Caco-2 (cell line): ENCODE results near the gene RNF32. TPM values are rescaled to one million over a fixed set of nuclear protein-coding genes. Genes with fewer than 3 reads are reported as not detected.

Experiments used
- BruUV-seq: library from RNA; stranded (reverse); fragments of 400-500 nt; replicated peaks from 2 replicates; lab custom pipeline; 2021; lab: Mats Ljungman, UMichigan
- CTCF ChIA-PET: fragments of 300-600 bp; sonication (Branson Sonifier 250); formaldehyde crosslinking; loops from one replicate; lab custom pipeline; 2022; ENCODE audit warnings: antibody characterized with exemption; lab: Charles Lee
- POLR2A ChIA-PET: fragments of 300-600 bp; sonication (Branson Sonifier 250); formaldehyde crosslinking; loops from one replicate; lab custom pipeline; 2022; ENCODE audit warnings: antibody characterized with exemption; lab: Charles Lee
- DNase-seq, 2 experiments: peaks; one replicate each; pipeline versions ENCODE4 v3.0.0 to v3.0.0-alpha.2; 2020 to 2022
- H3K27me3 ChIP-seq: replicated peaks from 2 replicates; pipeline ENCODE4 v1.6.0; 2011; ENCODE audit warnings: low read length; ENCODE audit not compliant: control insufficient read depth, insufficient read depth
- H3K36me3 ChIP-seq: 2 replicates; pipeline ENCODE4 v1.5.1; 2011; ENCODE audit warnings: low read length; ENCODE audit not compliant: control insufficient read depth, insufficient read depth
- H3K4me1 ChIP-seq: fragments of 250-450 bp; sonication (Bioruptor Pico); 2 replicates; pipeline ENCODE4 v1.5.1; 2020; ENCODE audit warnings: mild to moderate bottlenecking
- H3K4me3 ChIP-seq: 2 replicates; pipeline ENCODE4 v1.5.1; 2011; ENCODE audit warnings: low read depth, mild to moderate bottlenecking, control low read depth, low read length
- H3K9me3 ChIP-seq: fragments of 250-450 bp; sonication (Bioruptor Pico); 2 replicates; pipeline ENCODE4 v1.5.1; 2020; ENCODE audit warnings: mild to moderate bottlenecking, moderate library complexity
- H3K27ac Mint-ChIP-seq: one replicate; pipeline ENCODE4 v1.8.0; 2022; ENCODE audit warnings: mixed read lengths; ENCODE audit not compliant: unreplicated experiment
- H3K27me3 Mint-ChIP-seq: one replicate; pipeline ENCODE4 v1.8.0; 2022; ENCODE audit warnings: mixed read lengths; ENCODE audit not compliant: insufficient read depth, unreplicated experiment
- H3K36me3 Mint-ChIP-seq: one replicate; pipeline ENCODE4 v1.8.0; 2022; ENCODE audit warnings: mild to moderate bottlenecking, mixed read lengths; ENCODE audit not compliant: insufficient read depth, unreplicated experiment
- H3K4me1 Mint-ChIP-seq: one replicate; pipeline ENCODE4 v1.8.0; 2022; ENCODE audit warnings: low read depth, mixed read lengths; ENCODE audit not compliant: unreplicated experiment
- H3K4me3 Mint-ChIP-seq: one replicate; pipeline ENCODE4 v1.8.0; 2022; ENCODE audit warnings: mild to moderate bottlenecking, moderate library complexity, mixed read lengths; ENCODE audit not compliant: unreplicated experiment
- H3K9me3 Mint-ChIP-seq: one replicate; pipeline ENCODE4 v1.8.0; 2022; ENCODE audit warnings: mixed read lengths; ENCODE audit not compliant: unreplicated experiment
- CTCF ChIP-seq, 2 experiments: fragments of 200-600 bp in 1 of 2; IDR thresholded peaks; 1 replicate in 1 of 2; 2 replicates in 1 of 2; pipeline versions ENCODE4 v1.5.1 to v1.8.0; 2011 to 2022; ENCODE audit warnings: antibody characterized with exemption in 1 of 2, control low read depth in 1 of 2, inconsistent platforms in 1 of 2, low read depth in 1 of 2, low read length in 1 of 2, mild to moderate bottlenecking in 1 of 2, moderate library complexity in 1 of 2; ENCODE audit not compliant: insufficient read depth in 1 of 2, severe bottlenecking in 1 of 2, unreplicated experiment in 1 of 2
- intact Hi-C: fragments of 100-400 bp; cut with micrococcal nuclease; formaldehyde crosslinking; loops from one replicate; pipeline ENCODE4 v1.10.0; 2022; ENCODE audit not compliant: unreplicated experiment
- total RNA-seq: library from RNA; stranded (reverse); gene quantifications from 2 replicates; pipeline ENCODE4 v1.2.3, GENCODE V29; 2022

The RNF32 gene
- total RNA-seq, 1 experiment from 2014 or later, result 26.0 TPM

- H3K4me3 ChIP-seq, result no peak overlapping the region
- peaks cover 12% of the 10 kb centered on the region for H3K4me1 Mint-ChIP-seq
- CTCF ChIA-PET, result interaction anchor here (1.1 kb wide), 1 partner anchor 11 kb away, joined by 4 read pairs; no protein-coding TSS in a partner anchor
- no TSS peak for BruUV-seq
- no peak overlapping the region for H3K27ac Mint-ChIP-seq
- intact Hi-C loops, result loop anchor here (1.0 kb wide), 1 partner anchor 8 kb away; no protein-coding TSS in a partner anchor
- H3K36me3 Mint-ChIP-seq, result peaks cover 66% of the 10 kb centered on the region
- H3K27me3 ChIP-seq, result no peaks in the 10 kb centered on the region
- DNase-seq, result no peak
- POLR2A ChIA-PET, result interaction anchor here (0.9 kb wide), 1 partner anchor 11 kb away, joined by 5 read pairs; no protein-coding TSS in a partner anchor
- H3K36me3 ChIP-seq, result no peaks in the 10 kb centered on the region
- H3K9me3 Mint-ChIP-seq, result peaks cover 39% of the 10 kb centered on the region
- H3K4me3 Mint-ChIP-seq, result no peak overlapping the region
- H3K4me1 ChIP-seq, result peaks cover 20% of the 10 kb centered on the region
- H3K27me3 Mint-ChIP-seq, result no peaks in the 10 kb centered on the region
- no peak for TF ChIP-seq CTCF (IDR thresholded peaks at IDR 0.05; ENCODE audit: insufficient read depth in 1 of 2, low read depth in 1 of 2, low read length in 1 of 2, severe bottlenecking in 1 of 2, unreplicated experiment in 1 of 2)
- peaks cover 46% of the 10 kb centered on the region for H3K9me3 ChIP-seq
Measured at GRCh38 chr7:156626220-156626895, 14.2 kb upstream of the RNF32 start.

GRCh38 chr7:156628562-156628961, 12.0 kb upstream of the RNF32 start:
- Mint-ChIP-seq H3K9me3 (peaks cover 25% of the 10 kb centered on the region), H3K27me3 (no peaks in the 10 kb centered on the region), H3K4me3 (no peak overlapping the region), H3K27ac (peak overlapping the region; percentile 33), H3K36me3 (peaks cover 64% of the 10 kb centered on the region), H3K4me1 (peaks cover 14% of the 10 kb centered on the region)
- BruUV-seq, result no TSS peak
- ChIA-PET POLR2A (no interaction called here), CTCF (no interaction called here)
- no peak for TF ChIP-seq CTCF (IDR thresholded peaks at IDR 0.05; ENCODE audit: insufficient read depth in 1 of 2, low read depth in 1 of 2, low read length in 1 of 2, severe bottlenecking in 1 of 2, unreplicated experiment in 1 of 2)
- intact Hi-C loops, result no loop called here
- Histone ChIP-seq H3K4me1 (peaks cover 12% of the 10 kb centered on the region), H3K27me3 (no peaks in the 10 kb centered on the region), H3K4me3 (no peak overlapping the region), H3K36me3 (no peaks in the 10 kb centered on the region), H3K9me3 (peaks cover 33% of the 10 kb centered on the region)
- no peak for DNase-seq

GRCh38 chr7:156629873-156630272, 10.7 kb upstream of the RNF32 start:
- intact Hi-C loops, result loop anchor here (10.0 kb wide), 1 partner anchor 815 kb away; the partner anchor contains the start of gene SHH
- no peak overlapping the region for H3K4me3 ChIP-seq
- ChIA-PET POLR2A (interaction anchor here (0.6 kb wide), 1 partner anchor 15 kb away, joined by 8 read pairs; no protein-coding TSS in a partner anchor), CTCF (no interaction called here)
- peaks cover 33% of the 10 kb centered on the region for H3K9me3 ChIP-seq
- no peak overlapping the region for H3K27ac Mint-ChIP-seq
- no peaks in the 10 kb centered on the region for H3K36me3 ChIP-seq
- no peak overlapping the region for H3K4me3 Mint-ChIP-seq
- H3K9me3 Mint-ChIP-seq, result peaks cover 15% of the 10 kb centered on the region
- no peaks in the 10 kb centered on the region for H3K27me3 Mint-ChIP-seq
- BruUV-seq, result no TSS peak
- peaks cover 25% of the 10 kb centered on the region for H3K4me1 ChIP-seq
- no peak for TF ChIP-seq CTCF (IDR thresholded peaks at IDR 0.05; ENCODE audit: insufficient read depth in 1 of 2, low read depth in 1 of 2, low read length in 1 of 2, severe bottlenecking in 1 of 2, unreplicated experiment in 1 of 2)
- peaks cover 76% of the 10 kb centered on the region for H3K36me3 Mint-ChIP-seq
- H3K27me3 ChIP-seq, result no peaks in the 10 kb centered on the region
- DNase-seq, result no peak
- peaks cover 13% of the 10 kb centered on the region for H3K4me1 Mint-ChIP-seq
